Upper lobe of right lung (tissue), 1 donor: ENCODE measurements around the gene PEBP1. TPM values are rescaled to one million over a fixed set of nuclear protein-coding genes. Genes with fewer than 3 reads are reported as not detected.
A peak's percentile ranks its signal among the peaks of the same experiment; 100 is the strongest.

ENCODE experiments used
- ATAC-seq: fragments of 200-7000 bp; cut with Tn5 transposase; one replicate; pipeline ENCODE4 v1.9.1; 2020; ENCODE audit warnings: mild to moderate bottlenecking, moderate library complexity
- DNase-seq: peaks from one replicate; pipeline ENCODE4 v3.0.0-alpha.2; 2020
- H3K27ac ChIP-seq: fragments of 200-600 bp; one replicate; pipeline ENCODE4 v1.8.0; 2022
- H3K27me3 ChIP-seq: fragments of 200-600 bp; one replicate; pipeline ENCODE4 v1.8.0; 2022; ENCODE audit warnings: mild to moderate bottlenecking
- H3K36me3 ChIP-seq: fragments of 200-600 bp; one replicate; pipeline ENCODE4 v1.8.0; 2022
- H3K4me1 ChIP-seq: fragments of 200-600 bp; one replicate; pipeline ENCODE4 v1.8.0; 2022
- H3K4me3 ChIP-seq: fragments of 200-600 bp; one replicate; pipeline ENCODE4 v1.8.0; 2022; ENCODE audit warnings: mild to moderate bottlenecking
- H3K9me3 ChIP-seq: fragments of 200-600 bp; one replicate; pipeline ENCODE4 v1.8.0; 2022
- CTCF ChIP-seq: fragments of 200-600 bp; IDR thresholded peaks from one replicate; pipeline ENCODE4 v1.8.0; 2022; ENCODE audit warnings: antibody characterized with exemption
- intact Hi-C: fragments of 100-400 bp; cut with DNase I; formaldehyde crosslinking; loops from one replicate; pipeline ENCODE4 v1.11.0; 2022
- total RNA-seq: library from RNA; stranded (reverse); fragmentation: NEBNext Ultra II Directional; extraction: Animal tissue kit (Norgen Biotek cat#: 25700); gene quantifications from one replicate; pipeline ENCODE4 v1.2.1, GENCODE V29; 2021
- donor health status: DM: no; HTN: yes; CAD: no; lungs with severe emphysema.

PEBP1 gene
- total RNA-seq, 1 donor from 2014 or later = 223 TPM

- no peak for TF ChIP-seq CTCF
- no peak for ATAC-seq
- Histone ChIP-seq H3K9me3 (no peaks in the 10 kb centered on the region), H3K4me3 (peak overlapping the region; percentile 37), H3K27me3 (no peaks in the 10 kb centered on the region), H3K27ac (peak overlapping the region; percentile 4), H3K36me3 (peaks cover 6% of the 10 kb centered on the region), H3K4me1 (peaks cover under 1% of the 10 kb centered on the region)
- no peak for DNase-seq
- intact Hi-C loops = no loop called here
Measured at GRCh38 chr12:118187751-118188435, 52.0 kb downstream of the PEBP1 start.

- Histone ChIP-seq H3K36me3 (peaks cover 14% of the 10 kb centered on the region), H3K27ac (no peak overlapping the region), H3K9me3 (no peaks in the 10 kb centered on the region), H3K4me1 (no peaks in the 10 kb centered on the region), H3K27me3 (no peaks in the 10 kb centered on the region), H3K4me3 (peak overlapping the region; percentile 37)
- no peak for TF ChIP-seq CTCF
- ATAC-seq (peak; percentile 50), DNase-seq (no peak)
- intact Hi-C loops = no loop called here
Measured at GRCh38 chr12:118188690-118189371, 52.9 kb downstream of the PEBP1 start.

GRCh38 chr12:118189741-118190191, 53.8 kb downstream of the PEBP1 start:
- peak; percentile 47 for ATAC-seq
- H3K36me3 ChIP-seq = peaks cover 23% of the 10 kb centered on the region
- intact Hi-C loops = no loop called here
- no peak for DNase-seq
- H3K27me3 ChIP-seq = no peaks in the 10 kb centered on the region
- TF ChIP-seq CTCF = no peak
- no peaks in the 10 kb centered on the region for H3K4me1 ChIP-seq
- H3K27ac ChIP-seq = peak overlapping the region; percentile 44
- H3K9me3 ChIP-seq = no peaks in the 10 kb centered on the region
- H3K4me3 ChIP-seq = peak overlapping the region; percentile 37

- H3K36me3 ChIP-seq = peaks cover 28% of the 10 kb centered on the region
Measured at GRCh38 chr12:118190266-118190665, 54.3 kb downstream of the PEBP1 start.

GRCh38 chr12:118193477-118193876, 57.6 kb downstream of the PEBP1 start:
- H3K4me3 ChIP-seq = no peak overlapping the region
- no peaks in the 10 kb centered on the region for H3K27me3 ChIP-seq
- TF ChIP-seq CTCF = no peak
- DNase-seq (no peak), ATAC-seq (no peak)
- no peaks in the 10 kb centered on the region for H3K4me1 ChIP-seq
- H3K36me3 ChIP-seq = peaks cover 60% of the 10 kb centered on the region
- intact Hi-C loops = no loop called here
- no peak overlapping the region for H3K27ac ChIP-seq
- no peaks in the 10 kb centered on the region for H3K9me3 ChIP-seq

More at GRCh38 chr12:118190266-118190665, 54.3 kb downstream of the PEBP1 start:
- Histone ChIP-seq H3K4me3 (peak overlapping the region; percentile 37), H3K27ac (peak overlapping the region; percentile 26), H3K9me3 (no peaks in the 10 kb centered on the region), H3K27me3 (no peaks in the 10 kb centered on the region), H3K4me1 (no peaks in the 10 kb centered on the region)
- TF ChIP-seq CTCF = no peak
- ATAC-seq (no peak), DNase-seq (no peak)
- intact Hi-C loops = no loop called here
